Suppressor macrophage treated with lipopolysaccharide for 1 hour (primary cell): Measurements from ENCODE around the gene CTBP1.
"Not testable (repeated sequence)": the region's sequence is repeated elsewhere in the genome, so short reads cannot be mapped to it uniquely, and the experiment has no call there.

Experiments used
- DNase-seq, 3 donors: peaks; one replicate each; pipeline ENCODE4 v3.0.0-alpha.2; 2020 to 2022

CTBP1 gene

GRCh38 chr4:1237261-1237660, 11.7 kb downstream of the CTBP1 start:
- not testable (repeated sequence) for DNase-seq

- not testable (repeated sequence) for DNase-seq
Observed at GRCh38 chr4:1236836-1237235, 12.1 kb downstream of the CTBP1 start.

- no peak for DNase-seq
Observed at GRCh38 chr4:1236103-1236641, 12.8 kb downstream of the CTBP1 start.

DNA sequence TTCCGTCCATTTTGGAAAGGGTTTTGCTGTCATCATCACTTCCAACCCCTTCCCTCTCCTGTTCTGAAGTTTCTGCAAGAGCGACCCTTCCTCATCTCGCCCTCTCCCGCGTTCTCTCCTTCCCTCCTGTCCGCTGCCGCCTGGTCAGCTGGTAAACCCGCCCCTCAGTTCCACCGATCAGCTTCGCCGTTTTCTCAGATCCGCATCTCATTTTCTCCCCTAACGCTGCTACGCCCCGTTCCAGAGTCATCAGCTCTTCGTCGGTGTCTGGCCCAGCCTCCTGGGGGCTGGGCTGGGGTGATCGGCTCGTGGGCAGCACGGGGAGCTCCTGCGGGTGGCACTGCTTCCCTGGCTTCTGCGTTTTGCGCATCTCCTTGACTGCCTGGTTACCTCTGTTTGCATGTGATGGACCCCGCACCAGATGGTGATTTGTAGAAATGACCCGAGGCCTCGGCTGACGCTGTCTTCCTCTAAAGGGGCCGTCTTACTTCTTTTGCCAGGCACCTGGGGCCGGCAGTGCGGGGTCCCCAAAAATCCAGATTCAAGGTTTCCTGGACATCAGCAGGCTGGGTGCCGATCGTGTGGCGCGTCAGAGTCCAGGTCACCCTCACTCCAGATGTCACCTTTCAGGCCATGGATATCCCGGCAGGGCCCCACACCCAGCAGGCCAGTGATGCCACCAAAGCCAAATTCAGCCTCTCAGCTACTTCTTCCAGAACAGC, 13.4 kb downstream of the CTBP1 start:
- DNase-seq, result no peak

DNA sequence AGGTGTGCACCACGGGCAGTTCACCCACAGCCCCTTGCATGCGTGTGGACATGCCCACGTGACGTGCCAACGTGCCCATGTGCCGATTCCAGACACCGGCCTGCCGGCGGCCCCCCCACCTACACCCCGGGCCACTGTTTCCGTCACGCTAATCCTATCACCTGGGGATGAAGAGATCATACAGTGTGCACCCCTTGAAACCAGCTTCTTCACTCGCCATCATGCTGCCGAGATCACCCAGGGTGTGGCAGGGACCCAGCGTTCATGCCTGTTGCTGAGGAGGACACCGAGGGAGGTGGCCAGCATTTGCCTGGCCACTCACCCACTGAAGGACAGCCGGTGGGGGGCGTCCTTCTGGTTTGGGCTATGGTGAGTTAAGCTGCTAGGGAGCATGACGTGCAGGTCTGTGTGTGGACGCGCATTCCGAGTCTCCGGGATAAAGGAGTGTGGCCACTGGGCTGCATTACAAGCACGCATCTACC, 14.1 kb downstream of the CTBP1 start:
- DNase-seq, result no peak

GRCh38 chr4:1234309-1234695, 14.6 kb downstream of the CTBP1 start:
- DNase-seq, result no peak

DNA sequence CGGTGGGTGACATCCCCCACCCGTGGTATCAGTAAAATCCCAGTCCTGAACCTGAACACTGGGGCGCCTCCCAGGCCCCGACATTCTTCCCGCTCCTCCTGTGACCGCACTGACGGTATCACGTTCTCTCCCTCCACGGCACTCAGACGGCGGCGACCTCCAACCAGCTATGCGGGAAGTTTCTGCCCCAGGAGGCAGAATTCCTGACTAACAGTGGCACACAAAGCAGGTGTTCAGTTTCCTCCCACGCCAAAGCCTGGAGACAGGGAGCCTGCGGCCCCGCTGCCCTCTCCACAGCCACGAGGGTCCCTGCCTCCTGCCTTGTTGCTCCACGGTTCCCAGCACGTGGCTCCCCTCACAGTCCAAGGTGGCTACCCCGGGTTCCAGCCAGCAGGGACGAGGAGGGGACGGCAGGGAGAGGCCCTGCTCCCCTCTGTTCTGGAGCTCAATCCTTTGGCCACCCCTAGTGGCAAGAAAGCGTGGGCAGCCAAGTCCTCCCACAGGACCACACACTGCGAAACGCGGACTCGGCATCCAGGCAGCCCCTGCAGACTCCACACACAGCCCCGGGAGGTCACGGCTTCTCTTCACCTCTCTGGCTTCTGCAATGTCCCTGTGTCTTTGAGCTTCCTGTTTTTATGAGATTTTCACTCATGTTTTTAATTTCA, 15.2 kb downstream of the CTBP1 start:
- peak in 1 of 3 donors; percentile 21 for DNase-seq

- no peak for DNase-seq
Observed at GRCh38 chr4:1232661-1233621, 16.0 kb downstream of the CTBP1 start.

DNA sequence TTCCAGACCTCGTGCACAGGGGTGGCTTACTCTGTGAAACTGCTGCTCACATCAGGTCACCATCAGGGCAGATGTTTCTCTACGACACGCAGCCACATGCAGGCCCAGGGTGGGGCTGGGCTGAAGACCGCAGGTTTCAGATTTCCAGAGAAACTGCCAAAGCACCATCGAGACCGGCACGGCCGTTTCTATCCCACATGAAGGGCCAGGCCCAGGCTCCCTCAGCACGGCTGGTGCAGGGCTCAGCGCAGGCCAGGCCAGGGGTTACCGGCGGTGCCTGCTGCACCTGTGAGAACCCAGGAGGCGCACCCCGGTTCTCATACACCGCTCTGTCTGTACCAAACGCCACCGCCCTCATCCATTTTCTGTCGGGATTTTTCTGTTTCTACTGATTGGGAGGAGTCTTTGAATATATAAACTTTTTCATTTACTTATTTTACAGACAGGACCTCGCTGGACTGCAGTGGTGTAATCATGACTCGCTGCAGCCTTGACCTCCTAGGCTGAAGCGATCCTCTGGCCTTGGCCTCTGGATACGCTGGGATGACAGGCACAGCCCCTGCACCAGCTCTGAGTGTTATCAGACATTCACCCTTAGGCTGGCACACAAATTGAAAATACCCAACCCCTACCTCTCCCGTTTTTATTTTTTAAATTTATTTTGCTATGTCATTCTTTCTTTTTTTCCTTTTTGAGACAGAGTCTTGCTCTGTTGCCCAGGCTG, 17.1 kb downstream of the CTBP1 start:
- no peak for DNase-seq

- no peak for DNase-seq
Observed at GRCh38 chr4:1230971-1231636, 17.8 kb downstream of the CTBP1 start.

GRCh38 chr4:1230316-1230715, 18.6 kb downstream of the CTBP1 start:
- DNase-seq, result no peak

- no peak for DNase-seq
Observed at GRCh38 chr4:1229117-1229849, 19.6 kb downstream of the CTBP1 start.

- no peak for DNase-seq
Observed at GRCh38 chr4:1227816-1228215, 21.1 kb downstream of the CTBP1 start.

DNA sequence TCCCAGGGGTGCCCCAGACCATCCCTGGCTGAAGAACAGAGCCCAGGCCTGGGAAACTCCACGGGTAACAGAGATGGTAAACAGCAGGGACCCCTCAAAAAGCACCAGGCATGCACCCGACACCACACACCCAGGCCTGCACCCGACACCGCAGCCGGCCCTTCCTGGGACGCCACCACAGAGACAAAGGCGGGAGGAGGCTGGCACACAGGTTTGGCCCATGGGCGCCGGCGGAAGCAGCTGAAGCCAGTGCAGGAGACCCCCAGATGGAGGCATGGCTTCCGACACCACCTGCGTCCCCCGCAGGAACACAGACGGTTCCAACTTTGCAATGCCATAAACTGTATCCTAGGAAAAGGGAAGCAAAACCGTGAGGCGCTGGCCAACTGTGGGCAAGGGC, 22.3 kb downstream of the CTBP1 start:
- no peak for DNase-seq

DNA sequence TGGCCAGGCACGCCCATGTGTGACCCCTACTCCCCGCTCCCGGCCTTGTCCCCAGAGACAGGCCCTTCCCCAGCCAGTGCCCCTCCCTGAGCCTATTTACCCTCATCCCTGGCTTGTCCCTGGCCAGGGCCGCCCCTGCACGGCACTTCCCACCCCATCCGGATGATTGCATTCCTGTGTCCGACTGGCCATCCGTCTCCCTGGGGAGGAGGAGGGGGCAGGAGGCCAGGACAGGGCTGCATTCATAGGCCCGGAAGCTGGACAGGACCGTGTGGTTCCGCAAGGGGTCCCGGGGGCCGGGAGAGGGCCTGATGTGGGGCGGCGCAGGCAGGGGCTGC, 22.8 kb downstream of the CTBP1 start:
- DNase-seq, result no peak

- no peak for DNase-seq
Observed at GRCh38 chr4:1225272-1226143, 23.4 kb downstream of the CTBP1 start.

- no peak for DNase-seq
Observed at GRCh38 chr4:1223841-1224809, 24.8 kb downstream of the CTBP1 start.

GRCh38 chr4:1222938-1223690, 25.8 kb downstream of the CTBP1 start:
- no peak for DNase-seq
